ENCODE results near the gene TSHR.

- TF ChIP-seq ARNTL (CRISPR knock-in tag; IDR thresholded peaks at IDR 0.05; ENCODE audit: borderline replicate concordance, low read depth), result no peak
- TF ChIP-seq RARB (CRISPR knock-in tag; IDR thresholded peaks at IDR 0.05), result no peak
- TF ChIP-seq ESRRG (CRISPR knock-in tag; IDR thresholded peaks at IDR 0.05), result no peak
- no peak for TF ChIP-seq PATZ1 (CRISPR knock-in tag; IDR thresholded peaks at IDR 0.05; ENCODE audit: borderline replicate concordance)
- no peak for TF ChIP-seq TOX (CRISPR knock-in tag; IDR thresholded peaks at IDR 0.05; ENCODE audit: borderline replicate concordance)
- TF ChIP-seq CSDC2 (CRISPR knock-in tag; IDR thresholded peaks at IDR 0.05), result no peak
- TF ChIP-seq TSHZ2 (CRISPR knock-in tag; IDR thresholded peaks at IDR 0.05), result no peak
- TF ChIP-seq ZC3H10 (CRISPR knock-in tag; IDR thresholded peaks at IDR 0.05), result no peak
- no peak for TF ChIP-seq SNAI2 (CRISPR knock-in tag; IDR thresholded peaks at IDR 0.05)
- no peak for TF ChIP-seq ZNF565 (CRISPR knock-in tag; conservative IDR thresholded peaks at IDR 0.05; ENCODE audit: low read depth)
- no peak for TF ChIP-seq CSRNP3 (CRISPR knock-in tag; IDR thresholded peaks at IDR 0.05)
- no peak for TF ChIP-seq GLIS3 (CRISPR knock-in tag; IDR thresholded peaks at IDR 0.05)
- TF ChIP-seq OSR1 (CRISPR knock-in tag; IDR thresholded peaks at IDR 0.05), result no peak
- TF ChIP-seq ZFP30 (CRISPR knock-in tag; IDR thresholded peaks at IDR 0.05), result no peak
These were observed 73.0 kb downstream of the TSHR start for GRCh38 chr14:81028461-81028860.

Data from SK-N-SH treated with all-trans-retinoic acid at 6 μM for 48 hours (cell line).